SK-N-SH treated with all-trans-retinoic acid at 6 μM for 48 hours (cell line): ENCODE measurements around the gene HACL1.

ENCODE experiments used
- ATAC-seq: fragments of 200-7000 bp; cut with Tn5 transposase; 3 replicates; pipeline ENCODE4 v1.9.1; 2020; ENCODE audit warnings: mild to moderate bottlenecking, moderate library complexity
- ARNTL ChIP-seq: fragments of 450-650 bp; formaldehyde crosslinking; IDR thresholded peaks from 2 replicates; pipeline ENCODE4 v1.5.0; 2020; ENCODE audit warnings: low read depth, mild to moderate bottlenecking, moderate library complexity, borderline replicate concordance
- BACH2 ChIP-seq: fragments of 250-450 bp; sonication (Bioruptor Pico); IDR thresholded peaks from 2 replicates; pipeline ENCODE4 v1.9.0; 2021; ENCODE audit warnings: mild to moderate bottlenecking, borderline replicate concordance
- CREB5 ChIP-seq: fragments of 250-450 bp; sonication (Bioruptor Pico); IDR thresholded peaks from 2 replicates; pipeline ENCODE4 v1.5.1; 2020; ENCODE audit warnings: low read depth, mild to moderate bottlenecking, moderate library complexity
- CSDC2 ChIP-seq: fragments of 250-450 bp; sonication (Bioruptor Pico); IDR thresholded peaks from 2 replicates; pipeline ENCODE4 v1.5.0; 2020; ENCODE audit warnings: mild to moderate bottlenecking, moderate library complexity
- CSRNP3 ChIP-seq: fragments of 250-450 bp; sonication (Bioruptor Pico); IDR thresholded peaks from 2 replicates; pipeline ENCODE4 v1.5.1; 2021; ENCODE audit warnings: mild to moderate bottlenecking, moderate library complexity
- GLIS3 ChIP-seq: fragments of 250-450 bp; sonication (Bioruptor Pico); IDR thresholded peaks from 2 replicates; pipeline ENCODE4 v1.5.0; 2020; ENCODE audit warnings: mild to moderate bottlenecking, moderate library complexity
- ISL1 ChIP-seq: fragments of 250-450 bp; sonication (Bioruptor Pico); IDR thresholded peaks from 2 replicates; pipeline ENCODE4 v2.1.2; 2022; ENCODE audit warnings: mild to moderate bottlenecking, moderate library complexity
- OSR1 ChIP-seq: fragments of 250-450 bp; sonication (Bioruptor Pico); IDR thresholded peaks from 2 replicates; pipeline ENCODE4 v1.8.0; 2022; ENCODE audit warnings: moderate library complexity, mild to moderate bottlenecking, inconsistent platforms
- PATZ1 ChIP-seq: fragments of 250-450 bp; sonication (Bioruptor Pico); IDR thresholded peaks from 2 replicates; pipeline ENCODE4 v1.8.0; 2020; ENCODE audit warnings: mild to moderate bottlenecking, moderate library complexity, borderline replicate concordance
- POU6F1 ChIP-seq: fragments of 250-450 bp; sonication (Bioruptor Pico); IDR thresholded peaks from 2 replicates; pipeline ENCODE4 v1.8.0; 2021; ENCODE audit warnings: low read depth, mild to moderate bottlenecking, moderate library complexity, borderline replicate concordance
- RARB ChIP-seq: fragments of 250-450 bp; sonication (Bioruptor Pico); IDR thresholded peaks from 2 replicates; pipeline ENCODE4 v1.8.0; 2021; ENCODE audit warnings: mild to moderate bottlenecking, moderate library complexity
- SNAI2 ChIP-seq: fragments of 250-450 bp; sonication (Bioruptor Pico); IDR thresholded peaks from 2 replicates; pipeline ENCODE4 v1.5.0; 2020; ENCODE audit warnings: mild to moderate bottlenecking, moderate library complexity
- TCF4 ChIP-seq: fragments of 250-450 bp; sonication (Bioruptor Pico); IDR thresholded peaks from 2 replicates; pipeline ENCODE4 v1.8.0; 2021; ENCODE audit warnings: mild to moderate bottlenecking, moderate library complexity, borderline replicate concordance
- TOX ChIP-seq: fragments of 250-450 bp; sonication (Bioruptor Pico); IDR thresholded peaks from 2 replicates; pipeline ENCODE4 v1.8.0; 2021; ENCODE audit warnings: mild to moderate bottlenecking, moderate library complexity, borderline replicate concordance
- TSHZ2 ChIP-seq: fragments of 250-450 bp; sonication (Bioruptor Pico); IDR thresholded peaks from 2 replicates; pipeline ENCODE4 v1.5.0; 2020; ENCODE audit warnings: mild to moderate bottlenecking, moderate library complexity
- ZC3H10 ChIP-seq: fragments of 250-450 bp; sonication (Bioruptor Pico); IDR thresholded peaks from 2 replicates; pipeline ENCODE4 v1.5.1; 2021; ENCODE audit warnings: mild to moderate bottlenecking, moderate library complexity
- ZFP3 ChIP-seq: fragments of 250-450 bp; sonication (Bioruptor Pico); IDR thresholded peaks from 2 replicates; pipeline ENCODE4 v1.5.0; 2020; ENCODE audit warnings: mild to moderate bottlenecking, moderate library complexity
- ZFP30 ChIP-seq: fragments of 450-650 bp; formaldehyde crosslinking; IDR thresholded peaks from 2 replicates; pipeline ENCODE4 v1.5.0; 2022; ENCODE audit warnings: mild to moderate bottlenecking, moderate library complexity
- ZNF565 ChIP-seq: fragments of 450-650 bp; formaldehyde crosslinking; conservative IDR thresholded peaks from 2 replicates; pipeline ENCODE4 v1.5.0; 2020; ENCODE audit warnings: low read depth, mild to moderate bottlenecking, moderate library complexity
- ZNF70 ChIP-seq: fragments of 450-650 bp; formaldehyde crosslinking; IDR thresholded peaks from 2 replicates; pipeline ENCODE4 v1.5.0; 2020; ENCODE audit warnings: mild to moderate bottlenecking, moderate library complexity
- ZNF8 ChIP-seq: fragments of 450-650 bp; formaldehyde crosslinking; IDR thresholded peaks from 2 replicates; pipeline ENCODE4 v1.5.0; 2020; ENCODE audit warnings: mild to moderate bottlenecking, moderate library complexity

Gene HACL1

GRCh38 chr3:15612001-15612400 is 10.6 kb upstream of the HACL1 start:
- TF ChIP-seq ZNF8 (CRISPR knock-in tag) (no peak), TSHZ2 (CRISPR knock-in tag) (no peak), CSDC2 (CRISPR knock-in tag) (no peak), OSR1 (CRISPR knock-in tag) (no peak), ISL1 (no peak), TOX (CRISPR knock-in tag) (no peak), BACH2 (no peak), ZNF565 (CRISPR knock-in tag) (no peak), ZNF70 (CRISPR knock-in tag) (no peak)
- no peak for ATAC-seq

- ATAC-seq: no peak
- no peak for TF ChIP-seq ZFP3
- no peak for TF ChIP-seq PATZ1 (CRISPR knock-in tag)
- no peak for TF ChIP-seq POU6F1 (CRISPR knock-in tag)
- no peak for TF ChIP-seq CSDC2 (CRISPR knock-in tag)
- TF ChIP-seq ARNTL (CRISPR knock-in tag): no peak
- no peak for TF ChIP-seq TCF4 (CRISPR knock-in tag)
- TF ChIP-seq BACH2: no peak
- no peak for TF ChIP-seq OSR1 (CRISPR knock-in tag)
- no peak for TF ChIP-seq GLIS3 (CRISPR knock-in tag)
- no peak for TF ChIP-seq ZNF70 (CRISPR knock-in tag)
- TF ChIP-seq TSHZ2 (CRISPR knock-in tag): no peak
- TF ChIP-seq CREB5 (CRISPR knock-in tag): no peak
- TF ChIP-seq ZFP30 (CRISPR knock-in tag): no peak
- no peak for TF ChIP-seq ZC3H10 (CRISPR knock-in tag)
- no peak for TF ChIP-seq CSRNP3 (CRISPR knock-in tag)
- TF ChIP-seq ZNF565 (CRISPR knock-in tag): no peak
- no peak for TF ChIP-seq TOX (CRISPR knock-in tag)
- no peak for TF ChIP-seq RARB
- no peak for TF ChIP-seq SNAI2 (CRISPR knock-in tag)
- no peak for TF ChIP-seq ZNF8 (CRISPR knock-in tag)
These were observed 9.6 kb upstream of the HACL1 start for GRCh38 chr3:15611018-15611417.
